ENCODE results near the gene ARHGAP29. TPM values are rescaled to one million over a fixed set of nuclear protein-coding genes. Genes with fewer than 3 reads are reported as not detected.

The ARHGAP29 gene
- total RNA-seq, 4 donors from 2014 or later: 4.1 to 8.9 (median 5.4) TPM

DNA sequence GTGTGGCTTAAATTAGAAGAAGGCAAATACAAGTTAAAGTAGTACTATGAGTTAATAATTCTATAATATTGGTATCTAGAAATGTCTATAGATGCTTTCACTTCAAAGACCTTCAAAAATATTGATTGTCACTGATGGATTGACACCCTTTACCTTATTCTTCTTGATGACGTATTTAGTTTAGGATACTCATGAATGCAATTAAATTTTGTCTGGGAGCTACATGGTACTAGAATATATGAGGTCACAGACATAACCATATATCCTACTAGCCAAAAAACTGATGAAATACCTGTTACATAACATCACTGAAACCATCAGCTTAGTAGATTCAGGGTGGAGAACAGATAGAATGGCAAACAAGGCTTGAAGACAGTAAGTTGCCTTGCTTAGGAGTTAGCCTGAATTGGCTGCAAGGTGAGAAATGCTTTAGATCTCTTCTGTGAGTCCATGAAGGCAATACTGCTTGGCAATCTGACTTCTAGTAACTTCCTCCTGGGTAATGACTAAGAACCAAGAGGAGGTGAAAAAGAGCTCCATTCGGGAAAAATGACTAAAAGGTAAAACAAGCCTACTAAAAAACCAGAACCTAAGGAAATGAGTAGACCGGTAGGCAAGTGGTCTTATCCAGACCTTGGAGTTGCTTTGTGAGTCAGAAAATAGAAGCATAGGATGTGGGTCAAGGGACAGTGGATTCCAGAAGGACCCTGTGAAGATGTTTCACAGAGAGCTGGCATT, 16.9 kb upstream of the ARHGAP29 start:
- Histone ChIP-seq H3K4me1 (peaks cover 0 to 5% (median 0%) of the 10 kb centered on the region in 4 donors), H3K36me3 (no peaks in the 10 kb centered on the region), H3K27me3 (peaks cover 15% of the 10 kb centered on the region), H3K9me3 (no peaks in the 10 kb centered on the region), H3K4me3 (no peak overlapping the region), H3K27ac (no peak overlapping the region)
- in situ Hi-C loops (cut with MboI; ENCODE audit: low pct_ligation_motif_present in 1 of 4, low pct_unique_long_range_greater_than_20kb in 1 of 4, low sequenced_read_pairs in 3 of 4): no loop called here
- intact Hi-C loops (cut with DNase I; ENCODE audit: low total_unique reads): no loop called here
- no peak for DNase-seq
- TF ChIP-seq, protein P1, sequence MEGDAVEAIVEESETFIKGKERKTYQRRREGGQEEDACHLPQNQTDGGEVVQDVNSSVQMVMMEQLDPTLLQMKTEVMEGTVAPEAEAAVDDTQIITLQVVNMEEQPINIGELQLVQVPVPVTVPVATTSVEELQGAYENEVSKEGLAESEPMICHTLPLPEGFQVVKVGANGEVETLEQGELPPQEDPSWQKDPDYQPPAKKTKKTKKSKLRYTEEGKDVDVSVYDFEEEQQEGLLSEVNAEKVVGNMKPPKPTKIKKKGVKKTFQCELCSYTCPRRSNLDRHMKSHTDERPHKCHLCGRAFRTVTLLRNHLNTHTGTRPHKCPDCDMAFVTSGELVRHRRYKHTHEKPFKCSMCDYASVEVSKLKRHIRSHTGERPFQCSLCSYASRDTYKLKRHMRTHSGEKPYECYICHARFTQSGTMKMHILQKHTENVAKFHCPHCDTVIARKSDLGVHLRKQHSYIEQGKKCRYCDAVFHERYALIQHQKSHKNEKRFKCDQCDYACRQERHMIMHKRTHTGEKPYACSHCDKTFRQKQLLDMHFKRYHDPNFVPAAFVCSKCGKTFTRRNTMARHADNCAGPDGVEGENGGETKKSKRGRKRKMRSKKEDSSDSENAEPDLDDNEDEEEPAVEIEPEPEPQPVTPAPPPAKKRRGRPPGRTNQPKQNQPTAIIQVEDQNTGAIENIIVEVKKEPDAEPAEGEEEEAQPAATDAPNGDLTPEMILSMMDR (IDR thresholded peaks at IDR 0.05): no peak
- TF ChIP-seq POLR2A (IDR thresholded peaks at IDR 0.05) (no peak), POLR2AphosphoS5 (IDR thresholded peaks at IDR 0.05) (no peak), EP300 (IDR thresholded peaks at IDR 0.05; ENCODE audit: low read depth) (no peak)
- 65 to 74% methylated on average over 3 of the region's 3 CpGs for WGBS, 2 donors (ENCODE audit: low coverage in 1 of 2)

DNA sequence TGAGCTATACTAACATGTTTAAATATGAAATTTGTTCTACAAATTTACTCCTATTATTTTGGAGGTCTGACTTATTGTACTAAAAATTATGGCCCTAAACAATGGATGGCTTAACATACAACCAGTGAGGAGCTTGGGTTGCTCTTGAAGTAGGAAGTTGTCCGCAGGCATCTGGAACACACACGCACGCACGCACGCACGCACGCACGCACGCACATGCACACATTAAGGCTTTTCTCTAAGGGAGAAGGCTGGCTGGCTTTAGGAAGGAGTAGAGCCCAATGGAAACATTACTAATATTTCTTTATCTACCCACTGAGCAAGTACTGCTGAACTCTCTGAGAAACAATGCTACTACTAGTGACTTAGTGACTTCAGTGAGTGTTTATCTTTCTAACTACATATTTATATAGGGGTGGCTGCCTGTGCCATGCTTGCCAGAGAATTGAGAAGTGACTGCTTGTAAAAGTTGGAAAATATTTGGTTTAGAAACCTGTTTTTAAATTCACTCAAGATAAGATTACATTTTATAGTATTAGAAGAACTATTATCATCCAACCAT, 16.2 kb upstream of the ARHGAP29 start:
- no peak for DNase-seq
- in situ Hi-C loops (cut with MboI; ENCODE audit: low pct_ligation_motif_present in 1 of 4, low pct_unique_long_range_greater_than_20kb in 1 of 4, low sequenced_read_pairs in 3 of 4): no loop called here
- H3K9me3 ChIP-seq: no peaks in the 10 kb centered on the region
- H3K4me3 ChIP-seq: no peak overlapping the region
- no peaks in the 10 kb centered on the region for H3K36me3 ChIP-seq
- TF ChIP-seq POLR2A (IDR thresholded peaks at IDR 0.05) (no peak), EP300 (IDR thresholded peaks at IDR 0.05; ENCODE audit: low read depth) (no peak), POLR2AphosphoS5 (IDR thresholded peaks at IDR 0.05) (no peak)
- TF ChIP-seq, protein P1 (IDR thresholded peaks at IDR 0.05): no peak
- intact Hi-C loops (cut with DNase I; ENCODE audit: low total_unique reads): no loop called here
- no peak overlapping the region for H3K27ac ChIP-seq
- H3K4me1 ChIP-seq: no peaks in the 10 kb centered on the region
- peaks cover 20% of the 10 kb centered on the region for H3K27me3 ChIP-seq
- 93% methylated on average over 9 of the region's 9 CpGs; no CpG with 5 or more reads in 1 of the 2 donors for WGBS, 2 donors (ENCODE audit: low coverage in 1 of 2)

DNA sequence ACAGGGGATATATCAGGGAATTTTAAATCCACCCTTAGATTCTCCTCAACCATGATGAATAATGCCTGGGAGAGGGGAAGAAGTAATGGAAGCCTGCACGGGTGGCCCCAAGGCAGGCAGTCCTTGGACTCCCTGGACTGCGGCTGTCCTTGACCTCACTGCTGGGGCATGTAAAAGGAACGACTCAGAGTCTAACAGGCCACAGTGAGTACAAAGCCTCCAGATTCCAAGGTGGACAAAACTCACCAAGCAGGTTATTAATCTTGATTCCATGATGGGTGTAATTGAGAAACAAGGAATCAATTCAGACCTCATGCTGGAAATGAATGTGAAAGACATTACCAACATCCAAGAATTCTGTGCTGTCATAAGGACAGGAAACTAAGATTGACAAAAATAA, 13.0 kb upstream of the ARHGAP29 start:
- TF ChIP-seq POLR2A (IDR thresholded peaks at IDR 0.05) (no peak), EP300 (IDR thresholded peaks at IDR 0.05; ENCODE audit: low read depth) (no peak), POLR2AphosphoS5 (IDR thresholded peaks at IDR 0.05) (no peak)
- TF ChIP-seq, protein P1 (IDR thresholded peaks at IDR 0.05): no peak
- Histone ChIP-seq H3K4me1 (peaks cover 3 to 11% (median 10%) of the 10 kb centered on the region in 4 donors), H3K36me3 (no peaks in the 10 kb centered on the region), H3K4me3 (no peak overlapping the region), H3K27me3 (peaks cover 52% of the 10 kb centered on the region), H3K9me3 (no peaks in the 10 kb centered on the region), H3K27ac (no peak overlapping the region)
- in situ Hi-C loops (cut with MboI; ENCODE audit: low pct_ligation_motif_present in 1 of 4, low pct_unique_long_range_greater_than_20kb in 1 of 4, low sequenced_read_pairs in 3 of 4) (no loop called here), intact Hi-C loops (cut with DNase I; ENCODE audit: low total_unique reads) (no loop called here)
- 40 to 71% methylated on average over 1 to 3 of the region's 3 CpGs for WGBS, 2 donors (ENCODE audit: low coverage in 1 of 2)
- DNase-seq: no peak

DNA sequence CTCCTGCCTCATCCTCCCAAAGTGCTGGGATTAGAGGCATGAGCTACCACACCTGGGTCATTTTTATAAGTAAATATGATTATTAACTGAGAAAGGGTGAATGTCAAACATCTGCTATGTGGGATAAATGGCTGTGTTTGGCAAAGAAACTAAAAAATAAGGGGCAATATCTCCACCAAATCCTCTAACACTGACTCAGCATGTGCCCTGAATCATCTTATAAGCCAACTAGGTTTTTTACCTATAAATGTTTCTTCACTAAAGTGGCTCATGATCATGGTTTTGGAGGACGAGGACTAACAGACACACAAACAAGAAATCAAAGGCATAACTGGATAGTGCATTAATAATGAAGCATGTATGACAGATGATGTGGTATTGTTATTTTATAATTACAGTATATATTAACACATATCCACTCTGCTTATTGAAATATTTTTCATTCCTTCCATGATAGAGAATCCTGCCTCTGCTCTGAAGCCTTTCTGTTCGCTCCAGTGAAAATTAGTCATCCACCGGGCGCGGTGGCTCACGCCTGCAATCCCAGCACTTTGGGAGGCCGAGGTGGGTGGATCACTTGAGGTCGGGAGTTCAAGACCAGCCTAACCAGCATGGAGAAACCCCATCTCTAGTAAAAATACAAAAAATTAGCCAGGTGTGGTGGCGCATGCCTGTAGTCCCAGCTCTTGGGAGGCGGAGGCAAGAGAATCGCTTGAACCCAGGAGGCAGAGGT, 11.7 kb upstream of the ARHGAP29 start:
- no peaks in the 10 kb centered on the region for H3K9me3 ChIP-seq
- H3K36me3 ChIP-seq: no peaks in the 10 kb centered on the region
- H3K27ac ChIP-seq: no peak overlapping the region
- intact Hi-C loops (cut with DNase I; ENCODE audit: low total_unique reads) (loop anchor here (10.0 kb wide), 1 partner anchor 204 kb away; no protein-coding TSS in a partner anchor), in situ Hi-C loops (cut with MboI; ENCODE audit: low pct_ligation_motif_present in 1 of 4, low pct_unique_long_range_greater_than_20kb in 1 of 4, low sequenced_read_pairs in 3 of 4) (loop anchor here in 1 of 4 donors (25.0 kb wide), 1 partner anchor 187 kb away; no protein-coding TSS in a partner anchor)
- peaks cover 3 to 11% (median 10%) of the 10 kb centered on the region in 4 donors for H3K4me1 ChIP-seq
- no peak for DNase-seq
- peaks cover 64% of the 10 kb centered on the region for H3K27me3 ChIP-seq
- H3K4me3 ChIP-seq: no peak overlapping the region
- TF ChIP-seq, protein P1 (IDR thresholded peaks at IDR 0.05): no peak
- no peak for TF ChIP-seq POLR2A (IDR thresholded peaks at IDR 0.05)
- TF ChIP-seq POLR2AphosphoS5 (IDR thresholded peaks at IDR 0.05): no peak
- no peak for TF ChIP-seq EP300 (IDR thresholded peaks at IDR 0.05; ENCODE audit: low read depth)
- WGBS, 2 donors (ENCODE audit: low coverage in 1 of 2): 85 to 97% methylated on average over 2 to 11 of the region's 11 CpGs
